ENCODE data around the gene CCDC78.

CCDC78 gene

DNA sequence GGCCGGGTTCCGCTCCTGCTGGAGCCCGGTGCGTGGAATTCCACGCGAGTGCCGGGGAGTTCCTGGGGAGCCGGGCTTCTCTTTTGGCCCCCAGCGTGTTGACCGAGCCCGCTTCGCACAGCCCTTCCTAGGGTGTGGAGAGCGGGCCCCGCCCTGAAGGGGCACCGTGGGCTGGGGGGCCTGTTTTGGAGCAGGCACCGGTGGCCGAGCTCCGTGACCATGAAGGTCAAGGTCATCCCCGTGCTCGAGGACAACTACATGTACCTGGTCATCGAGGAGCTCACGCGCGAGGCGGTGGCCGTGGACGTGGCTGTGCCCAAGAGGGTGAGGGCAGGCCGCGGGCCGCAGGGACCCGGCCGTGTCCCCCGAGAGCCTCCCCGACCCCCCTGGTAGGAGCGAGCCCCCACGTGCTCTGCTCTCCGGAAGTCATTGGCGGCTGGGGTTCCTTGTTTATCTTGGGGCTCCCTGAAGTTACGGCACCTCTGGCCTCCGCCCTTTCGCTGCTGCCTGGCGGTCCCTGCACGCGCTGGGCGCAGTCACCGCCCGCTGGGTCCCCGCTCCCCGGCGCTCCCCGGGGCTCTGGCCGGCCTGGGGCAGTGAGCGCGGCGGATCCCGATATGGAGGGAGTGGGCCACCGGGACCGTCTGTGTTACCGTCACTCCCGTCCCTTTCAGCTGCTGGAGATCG, 1.2 kb upstream of the CCDC78 start:
- TF ChIP-seq TARDBP (IDR thresholded peaks at IDR 0.05) (peak; percentile 80), FOXK2 (IDR thresholded peaks at IDR 0.05) (no peak)
- CTCF ChIA-PET = interaction anchor here (1.0 kb wide), 1 partner anchor 8 kb away, joined by 4 read pairs; no protein-coding TSS in a partner anchor
- DNase-seq (ENCODE audit: extremely low spot score) = no peak
- POLR2A ChIA-PET = interaction anchor here (1.4 to 5.0 kb wide), 5 partner anchors 7 to 17 kb away, joined by 3 to 47 read pairs (median 12); partner anchors contain the start of genes ANTKMT, CIAO3 and METRN

DNA sequence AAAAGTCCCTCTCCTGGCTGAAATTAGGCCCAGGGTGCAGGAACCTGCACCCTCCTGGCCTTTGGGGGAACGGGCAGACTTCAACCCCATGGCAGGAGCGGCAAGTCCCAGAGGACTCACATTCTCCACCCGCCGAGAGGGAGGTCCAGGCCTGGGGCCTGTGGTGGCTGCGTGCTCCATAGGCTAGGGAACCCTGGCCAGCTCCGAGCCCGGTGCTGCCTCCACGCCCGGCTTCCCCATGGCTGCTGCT, 130 bp downstream of the CCDC78 start:
- POLR2A ChIA-PET = interaction anchor here (1.2 to 5.0 kb wide), 5 partner anchors 8 to 58 kb away, joined by 3 to 27 read pairs (median 5); partner anchors contain the start of genes CIAO3 and METRN
- CTCF ChIA-PET = interaction anchor here (1.6 kb wide), 1 partner anchor 16 kb away, joined by 6 read pairs; no protein-coding TSS in a partner anchor
- TF ChIP-seq LEF1 (IDR thresholded peaks at IDR 0.05; ENCODE audit: borderline replicate concordance) = no peak
- TF ChIP-seq BHLHE40 (IDR thresholded peaks at IDR 0.05; ENCODE audit: borderline replicate concordance) = no peak
- TF ChIP-seq ELF4 (IDR thresholded peaks at IDR 0.05) = no peak
- no peak for TF ChIP-seq ARNT (IDR thresholded peaks at IDR 0.05)
- no peak for TF ChIP-seq SP1 (IDR thresholded peaks at IDR 0.05)
- TF ChIP-seq CTBP1 (IDR thresholded peaks at IDR 0.05; ENCODE audit: borderline replicate concordance) = no peak
- TF ChIP-seq, protein P1, sequence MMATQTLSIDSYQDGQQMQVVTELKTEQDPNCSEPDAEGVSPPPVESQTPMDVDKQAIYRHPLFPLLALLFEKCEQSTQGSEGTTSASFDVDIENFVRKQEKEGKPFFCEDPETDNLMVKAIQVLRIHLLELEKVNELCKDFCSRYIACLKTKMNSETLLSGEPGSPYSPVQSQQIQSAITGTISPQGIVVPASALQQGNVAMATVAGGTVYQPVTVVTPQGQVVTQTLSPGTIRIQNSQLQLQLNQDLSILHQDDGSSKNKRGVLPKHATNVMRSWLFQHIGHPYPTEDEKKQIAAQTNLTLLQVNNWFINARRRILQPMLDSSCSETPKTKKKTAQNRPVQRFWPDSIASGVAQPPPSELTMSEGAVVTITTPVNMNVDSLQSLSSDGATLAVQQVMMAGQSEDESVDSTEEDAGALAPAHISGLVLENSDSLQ (IDR thresholded peaks at IDR 0.05) = no peak
- TF ChIP-seq L3MBTL2 (conservative IDR thresholded peaks at IDR 0.05) = no peak
- no peak for TF ChIP-seq FOXA1 (IDR thresholded peaks at IDR 0.05)
- TF ChIP-seq ZNF384 (IDR thresholded peaks at IDR 0.05) = no peak
- no peak for TF ChIP-seq TARDBP (IDR thresholded peaks at IDR 0.05)
- no peak for TF ChIP-seq SUZ12 (IDR thresholded peaks at IDR 0.05)
- TF ChIP-seq HDGF (IDR thresholded peaks at IDR 0.05; ENCODE audit: borderline replicate concordance) = no peak
- no peak for TF ChIP-seq FOXM1 (IDR thresholded peaks at IDR 0.05; ENCODE audit: borderline replicate concordance)
- no peak for TF ChIP-seq FOXK2 (IDR thresholded peaks at IDR 0.05)
- TF ChIP-seq NFRKB (IDR thresholded peaks at IDR 0.05) = no peak
- no peak for DNase-seq (ENCODE audit: extremely low spot score)

DNA sequence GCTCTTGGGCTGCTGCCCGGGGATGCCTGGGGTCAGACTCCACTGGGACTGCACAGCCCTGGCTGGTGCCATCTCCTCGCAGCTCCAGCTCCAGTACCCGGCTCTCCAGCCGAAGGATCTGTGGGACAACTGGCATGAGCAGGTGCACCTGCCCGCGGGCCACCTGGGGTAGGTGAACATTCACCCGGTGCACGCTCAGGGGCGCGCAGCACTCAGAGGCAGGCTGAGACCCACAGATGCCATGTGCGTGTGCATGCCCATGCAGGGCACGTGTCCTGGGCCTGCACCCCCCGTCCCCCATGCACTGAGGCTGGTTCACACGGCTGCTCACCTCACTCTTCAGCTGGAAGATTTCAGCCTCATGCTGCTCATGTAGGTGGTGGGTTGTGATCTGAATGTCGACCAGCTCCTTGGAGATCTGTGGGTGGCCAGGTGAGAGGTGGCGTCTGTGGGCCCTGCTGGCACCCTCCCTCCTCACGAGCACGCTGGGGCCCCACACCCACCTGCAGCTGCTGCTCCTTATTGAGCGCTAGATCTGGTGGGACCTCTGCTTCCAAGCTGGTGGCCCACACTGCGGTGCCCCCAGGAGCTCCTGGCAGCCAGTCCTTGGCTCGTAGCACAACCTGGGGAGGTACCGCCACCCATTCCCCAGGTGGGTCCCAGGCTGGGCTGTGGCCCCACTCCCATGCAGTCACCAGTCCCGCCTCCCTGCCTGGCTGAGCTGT, 618 bp downstream of the CCDC78 start:
- TF ChIP-seq LEF1 (IDR thresholded peaks at IDR 0.05; ENCODE audit: borderline replicate concordance) (no peak), BHLHE40 (IDR thresholded peaks at IDR 0.05; ENCODE audit: borderline replicate concordance) (no peak), CTBP1 (IDR thresholded peaks at IDR 0.05; ENCODE audit: borderline replicate concordance) (no peak), HDGF (IDR thresholded peaks at IDR 0.05; ENCODE audit: borderline replicate concordance) (no peak), FOXM1 (IDR thresholded peaks at IDR 0.05; ENCODE audit: borderline replicate concordance) (no peak), NFRKB (IDR thresholded peaks at IDR 0.05) (no peak)
- POLR2A ChIA-PET = interaction anchor here (0.6 to 5.0 kb wide), 8 partner anchors 9 to 63 kb away, joined by 3 to 27 read pairs (median 5); partner anchors contain the start of genes CHTF18, CIAO3, METRN and RPUSD1
- DNase-seq (ENCODE audit: extremely low spot score) = no peak
- CTCF ChIA-PET = interaction anchor here (1.6 kb wide), 1 partner anchor 16 kb away, joined by 6 read pairs; no protein-coding TSS in a partner anchor

DNA sequence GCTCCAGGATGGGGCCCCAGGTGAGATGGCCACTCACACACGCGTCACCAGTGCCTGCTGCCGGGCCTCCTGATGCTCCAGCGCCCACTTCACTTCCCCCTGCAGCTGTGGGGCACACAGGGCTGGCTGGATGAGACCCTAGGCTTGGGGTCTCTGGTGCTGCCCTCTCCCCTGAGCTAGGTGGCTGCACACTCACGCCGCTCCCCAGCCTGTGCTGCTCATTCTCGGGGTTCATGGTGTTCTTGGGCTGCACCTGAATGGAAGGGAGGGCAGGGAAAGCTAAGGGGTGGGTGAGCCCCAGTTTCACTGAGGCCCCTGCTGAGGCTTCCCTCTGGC, 1.2 kb downstream of the CCDC78 start:
- DNase-seq (ENCODE audit: extremely low spot score) = no peak
- CTCF ChIA-PET = interaction anchor here (1.1 to 1.6 kb wide), 2 partner anchors 15 to 16 kb away, joined by 4 to 6 read pairs; partner anchors contain the start of gene CIAO3
- TF ChIP-seq SP1 (IDR thresholded peaks at IDR 0.05) (no peak), HDGF (IDR thresholded peaks at IDR 0.05; ENCODE audit: borderline replicate concordance) (no peak), L3MBTL2 (conservative IDR thresholded peaks at IDR 0.05) (no peak), FOXA1 (IDR thresholded peaks at IDR 0.05) (no peak), ARNT (IDR thresholded peaks at IDR 0.05) (no peak), BHLHE40 (IDR thresholded peaks at IDR 0.05; ENCODE audit: borderline replicate concordance) (no peak), TARDBP (IDR thresholded peaks at IDR 0.05) (no peak), ZNF384 (IDR thresholded peaks at IDR 0.05) (no peak), FOXK2 (IDR thresholded peaks at IDR 0.05) (no peak), CTBP1 (IDR thresholded peaks at IDR 0.05; ENCODE audit: borderline replicate concordance) (no peak), ELF4 (IDR thresholded peaks at IDR 0.05) (no peak), LEF1 (IDR thresholded peaks at IDR 0.05; ENCODE audit: borderline replicate concordance) (no peak), NFRKB (IDR thresholded peaks at IDR 0.05) (no peak), SUZ12 (IDR thresholded peaks at IDR 0.05) (no peak), FOXM1 (IDR thresholded peaks at IDR 0.05; ENCODE audit: borderline replicate concordance) (no peak)
- TF ChIP-seq, protein P1 (IDR thresholded peaks at IDR 0.05) = no peak
- POLR2A ChIA-PET = interaction anchor here (0.6 to 5.0 kb wide), 6 partner anchors 9 to 63 kb away, joined by 3 to 27 read pairs (median 5); partner anchors contain the start of genes CHTF18, CIAO3, METRN and RPUSD1

DNA sequence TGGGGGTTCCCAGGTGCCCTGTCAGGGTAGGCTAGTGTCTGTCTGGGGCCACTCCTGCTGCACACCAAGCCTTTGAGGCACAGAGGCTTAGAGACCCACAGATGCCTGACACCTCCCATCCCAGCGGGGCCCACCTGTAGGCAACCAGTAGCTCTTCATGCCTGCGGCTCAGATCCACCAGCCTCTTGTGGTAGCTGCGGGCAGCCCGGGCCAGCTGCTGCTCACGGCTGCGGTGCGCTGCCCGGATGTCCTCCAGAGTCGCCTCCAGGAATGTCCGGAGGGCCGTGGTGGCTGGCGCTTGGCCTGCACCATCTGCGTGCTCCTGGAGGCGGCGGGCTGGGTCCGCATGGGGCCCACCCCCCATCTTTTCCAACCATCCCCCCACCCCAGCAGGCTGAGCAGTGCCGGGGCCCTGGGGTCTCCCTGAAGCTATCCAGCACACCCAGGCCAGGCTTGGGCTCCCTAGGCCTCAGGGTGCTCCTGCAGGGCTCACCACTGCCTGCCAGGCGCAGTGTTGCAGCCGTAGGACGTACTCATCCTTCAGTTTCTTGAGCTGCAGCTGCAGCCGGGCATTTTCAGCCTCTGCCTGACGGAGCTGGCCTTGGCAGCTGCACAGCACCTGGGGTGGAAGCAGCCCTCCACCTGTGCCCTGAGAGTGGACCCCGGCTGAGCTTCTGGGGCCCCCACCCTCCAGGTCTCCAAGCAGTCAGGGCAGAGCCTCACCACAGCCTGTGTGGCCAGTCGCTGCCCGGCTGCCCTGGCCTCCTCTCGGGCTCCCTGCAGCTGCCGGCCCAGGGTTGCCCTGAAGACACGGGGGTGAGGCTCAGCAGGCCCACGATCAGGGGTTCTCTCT, 1.8 kb downstream of the CCDC78 start:
- ChIA-PET CTCF (interaction anchor here (1.1 kb wide), 1 partner anchor 16 kb away, joined by 4 read pairs; the partner anchor contains the start of gene CIAO3), POLR2A (interaction anchor here (1.0 to 5.0 kb wide), 4 partner anchors 9 to 64 kb away, joined by 3 to 27 read pairs (median 9); partner anchors contain the start of genes CHTF18, CIAO3, METRN and RPUSD1)
- TF ChIP-seq CTBP1 (IDR thresholded peaks at IDR 0.05; ENCODE audit: borderline replicate concordance) (no peak), FOXK2 (IDR thresholded peaks at IDR 0.05) (no peak), SUZ12 (IDR thresholded peaks at IDR 0.05) (no peak), L3MBTL2 (conservative IDR thresholded peaks at IDR 0.05) (no peak), ELF4 (IDR thresholded peaks at IDR 0.05) (no peak), FOXM1 (IDR thresholded peaks at IDR 0.05; ENCODE audit: borderline replicate concordance) (no peak), HDGF (IDR thresholded peaks at IDR 0.05; ENCODE audit: borderline replicate concordance) (no peak), TARDBP (IDR thresholded peaks at IDR 0.05) (no peak), FOXA1 (IDR thresholded peaks at IDR 0.05) (no peak), BHLHE40 (IDR thresholded peaks at IDR 0.05; ENCODE audit: borderline replicate concordance) (no peak), LEF1 (IDR thresholded peaks at IDR 0.05; ENCODE audit: borderline replicate concordance) (no peak), ZNF384 (IDR thresholded peaks at IDR 0.05) (no peak), NFRKB (IDR thresholded peaks at IDR 0.05) (no peak), SP1 (IDR thresholded peaks at IDR 0.05) (no peak), ARNT (IDR thresholded peaks at IDR 0.05) (no peak)
- TF ChIP-seq, protein P1 (IDR thresholded peaks at IDR 0.05) = no peak
- DNase-seq (ENCODE audit: extremely low spot score) = no peak

Measured in HEK293T (cell line).